ENCODE measurements around the gene MRPS2. TPM values are rescaled to one million over a fixed set of nuclear protein-coding genes. Genes with fewer than 3 reads are reported as not detected.

Gene MRPS2
- total and polyA plus RNA-seq, 2 experiments from 2014 or later, result 76.2 to 79.9 TPM

DNA sequence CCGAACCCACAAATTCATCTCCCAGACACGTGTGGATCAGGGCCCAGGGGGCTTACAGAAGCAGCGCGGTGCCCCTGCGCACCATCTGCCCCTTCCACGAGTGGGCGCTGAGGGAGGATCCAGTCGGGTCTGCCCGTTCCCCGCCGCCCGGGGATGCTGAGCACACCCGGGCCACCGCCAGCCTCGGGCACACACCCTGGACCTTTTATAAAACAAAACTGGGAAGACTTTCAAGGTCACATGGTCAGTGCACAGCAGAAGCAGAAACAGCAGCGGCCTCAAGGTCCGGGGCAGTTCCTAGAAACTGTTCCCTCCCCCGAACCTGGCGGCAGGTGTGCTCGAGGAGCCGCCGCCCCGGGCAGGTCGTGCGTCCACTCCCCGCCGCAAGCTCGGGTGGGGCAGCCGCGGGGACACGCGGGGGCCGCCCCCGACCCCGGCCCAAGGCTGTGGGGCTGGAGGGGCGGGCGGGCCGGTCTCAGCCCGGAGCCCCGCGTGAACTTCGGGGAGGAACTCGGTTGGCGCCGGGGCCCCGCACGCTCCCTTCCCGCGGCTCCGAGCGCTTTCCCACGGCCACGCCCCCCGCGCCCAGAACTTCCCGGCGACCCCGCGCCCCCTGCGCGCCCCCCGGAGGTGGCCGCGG is 21.5 kb upstream of the MRPS2 start:
- Histone ChIP-seq H3K4me1 (ENCODE audit: low read depth) (peaks cover 13% of the 10 kb centered on the region), H3K27ac (peak overlapping the region; percentile 74), H3K9me3 (ENCODE audit: low read depth) (no peaks in the 10 kb centered on the region), H3K27me3 (no peaks in the 10 kb centered on the region), H3K4me3 (peak overlapping the region; percentile 59), H3K36me3 (peaks cover 5% of the 10 kb centered on the region)
- TF ChIP-seq, protein P1, sequence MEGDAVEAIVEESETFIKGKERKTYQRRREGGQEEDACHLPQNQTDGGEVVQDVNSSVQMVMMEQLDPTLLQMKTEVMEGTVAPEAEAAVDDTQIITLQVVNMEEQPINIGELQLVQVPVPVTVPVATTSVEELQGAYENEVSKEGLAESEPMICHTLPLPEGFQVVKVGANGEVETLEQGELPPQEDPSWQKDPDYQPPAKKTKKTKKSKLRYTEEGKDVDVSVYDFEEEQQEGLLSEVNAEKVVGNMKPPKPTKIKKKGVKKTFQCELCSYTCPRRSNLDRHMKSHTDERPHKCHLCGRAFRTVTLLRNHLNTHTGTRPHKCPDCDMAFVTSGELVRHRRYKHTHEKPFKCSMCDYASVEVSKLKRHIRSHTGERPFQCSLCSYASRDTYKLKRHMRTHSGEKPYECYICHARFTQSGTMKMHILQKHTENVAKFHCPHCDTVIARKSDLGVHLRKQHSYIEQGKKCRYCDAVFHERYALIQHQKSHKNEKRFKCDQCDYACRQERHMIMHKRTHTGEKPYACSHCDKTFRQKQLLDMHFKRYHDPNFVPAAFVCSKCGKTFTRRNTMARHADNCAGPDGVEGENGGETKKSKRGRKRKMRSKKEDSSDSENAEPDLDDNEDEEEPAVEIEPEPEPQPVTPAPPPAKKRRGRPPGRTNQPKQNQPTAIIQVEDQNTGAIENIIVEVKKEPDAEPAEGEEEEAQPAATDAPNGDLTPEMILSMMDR (IDR thresholded peaks at IDR 0.05; ENCODE audit: low read depth, low read length), result peak; percentile 23
- DNase-seq (ENCODE audit: low read depth in 1 of 2, low spot score in 1 of 2), result peak; percentile 20 to 68

GRCh38 chr9:135479469-135480052 is 20.9 kb upstream of the MRPS2 start, which contains the start of gene PPP1R26:
Gene PPP1R26, plus strand, starts transcription at chr9:135479782. Its CDS starts 4,729 bp downstream, at chr9:135484511.
- peaks cover 7% of the 10 kb centered on the region for H3K4me1 ChIP-seq (ENCODE audit: low read depth)
- TF ChIP-seq, protein P1 (IDR thresholded peaks at IDR 0.05; ENCODE audit: low read depth, low read length), result no peak
- H3K36me3 ChIP-seq, result peaks cover 10% of the 10 kb centered on the region
- H3K27ac ChIP-seq, result peak within 1 kb of the TSS; percentile 79
- H3K27me3 ChIP-seq, result no peaks in the 10 kb centered on the region
- H3K4me3 ChIP-seq, result peak within 1 kb of the TSS; percentile 79
- peak in 1 of 2 donors; percentile 69 for DNase-seq (ENCODE audit: low read depth in 1 of 2, low spot score in 1 of 2)
- no peaks in the 10 kb centered on the region for H3K9me3 ChIP-seq (ENCODE audit: low read depth)

DNA sequence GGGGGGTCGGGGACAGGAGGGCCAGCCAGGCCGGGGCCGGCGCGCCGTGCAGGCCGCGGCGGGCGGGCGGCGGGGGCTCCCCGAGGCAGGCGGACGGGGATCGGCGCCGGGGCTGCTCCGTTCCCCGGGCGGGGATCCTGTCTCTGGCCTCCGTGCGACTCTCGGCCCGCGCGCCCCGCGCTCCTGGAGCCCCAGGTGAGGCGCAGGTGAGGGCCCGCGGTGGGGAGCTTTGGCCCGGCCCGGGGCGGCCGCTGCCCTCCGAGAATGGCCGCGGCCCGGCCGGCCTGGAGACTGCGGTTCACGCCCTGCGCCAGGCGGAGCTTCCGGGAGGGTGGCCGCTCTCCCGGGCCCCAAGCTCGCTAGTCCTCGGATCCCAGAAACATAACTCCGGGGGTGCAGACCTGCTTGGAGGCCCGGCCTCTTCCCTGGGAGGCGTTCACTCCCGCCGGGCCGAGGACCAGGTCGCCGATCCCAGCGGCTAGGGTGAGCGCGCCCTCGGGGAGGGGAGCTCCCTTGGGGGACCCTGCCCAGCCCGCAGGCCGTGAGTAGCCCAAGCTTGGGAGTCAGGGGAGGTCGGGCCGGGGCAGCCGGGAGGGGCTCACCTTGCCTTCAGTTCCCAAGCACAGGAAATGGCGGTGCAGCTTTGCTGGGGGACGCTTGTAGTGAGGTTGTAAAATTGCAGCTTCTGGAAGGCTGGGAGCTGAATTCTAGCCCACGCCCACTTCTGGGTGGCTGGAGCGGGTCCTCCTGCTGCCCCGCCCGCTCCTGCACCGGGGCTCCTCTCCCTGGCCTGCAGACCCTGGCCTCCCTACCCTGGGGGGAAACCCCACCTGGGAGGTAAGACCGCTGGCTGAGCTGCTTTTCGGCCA is 20.2 kb upstream of the MRPS2 start:
- peak overlapping the region; percentile 79 for H3K4me3 ChIP-seq
- peak overlapping the region; percentile 79 for H3K27ac ChIP-seq
- H3K4me1 ChIP-seq (ENCODE audit: low read depth), result peaks cover 7% of the 10 kb centered on the region
- no peaks in the 10 kb centered on the region for H3K27me3 ChIP-seq
- H3K36me3 ChIP-seq, result peaks cover 15% of the 10 kb centered on the region
- DNase-seq (ENCODE audit: low read depth in 1 of 2, low spot score in 1 of 2), result peak; percentile 37 to 64
- no peaks in the 10 kb centered on the region for H3K9me3 ChIP-seq (ENCODE audit: low read depth)
- TF ChIP-seq, protein P1 (IDR thresholded peaks at IDR 0.05; ENCODE audit: low read depth, low read length), result no peak

GRCh38 chr9:135480940-135481310 is 19.6 kb upstream of the MRPS2 start:
- DNase-seq (ENCODE audit: low read depth in 1 of 2, low spot score in 1 of 2), result no peak
- peak overlapping the region; percentile 79 for H3K27ac ChIP-seq
- TF ChIP-seq, protein P1 (IDR thresholded peaks at IDR 0.05; ENCODE audit: low read depth, low read length), result no peak
- H3K27me3 ChIP-seq, result no peaks in the 10 kb centered on the region
- no peaks in the 10 kb centered on the region for H3K9me3 ChIP-seq (ENCODE audit: low read depth)
- peaks cover 7% of the 10 kb centered on the region for H3K4me1 ChIP-seq (ENCODE audit: low read depth)
- peaks cover 19% of the 10 kb centered on the region for H3K36me3 ChIP-seq
- H3K4me3 ChIP-seq, result peak overlapping the region; percentile 79

- TF ChIP-seq, protein P1 (IDR thresholded peaks at IDR 0.05; ENCODE audit: low read depth, low read length), result no peak
- no peak overlapping the region for H3K4me3 ChIP-seq
- no peaks in the 10 kb centered on the region for H3K27me3 ChIP-seq
- H3K9me3 ChIP-seq (ENCODE audit: low read depth), result no peaks in the 10 kb centered on the region
- H3K27ac ChIP-seq, result no peak overlapping the region
- DNase-seq (ENCODE audit: low read depth in 1 of 2, low spot score in 1 of 2), result no peak
- H3K4me1 ChIP-seq (ENCODE audit: low read depth), result peaks cover 7% of the 10 kb centered on the region
- peaks cover 23% of the 10 kb centered on the region for H3K36me3 ChIP-seq
These were observed 18.3 kb upstream of the MRPS2 start for GRCh38 chr9:135482015-135482754.

Data from cardiac muscle cell (in vitro differentiated cells and primary cell).